Bronchial smooth muscle cell (primary cell): Measurements from ENCODE around the gene LRRN2. TPM values are rescaled to one million over a fixed set of nuclear protein-coding genes. Genes with fewer than 3 reads are reported as not detected.

Source experiments
- total RNA-seq: library from RNA; depleted of rRNA; stranded (reverse); fragments of >200 nt; gene quantifications from 2 replicates; pipeline ENCODE4 v1.2.1, GENCODE V29; 2014

LRRN2 gene
- total RNA-seq = 0.34 TPM in 1 of 2 replicates, not detected in the other

DNA sequence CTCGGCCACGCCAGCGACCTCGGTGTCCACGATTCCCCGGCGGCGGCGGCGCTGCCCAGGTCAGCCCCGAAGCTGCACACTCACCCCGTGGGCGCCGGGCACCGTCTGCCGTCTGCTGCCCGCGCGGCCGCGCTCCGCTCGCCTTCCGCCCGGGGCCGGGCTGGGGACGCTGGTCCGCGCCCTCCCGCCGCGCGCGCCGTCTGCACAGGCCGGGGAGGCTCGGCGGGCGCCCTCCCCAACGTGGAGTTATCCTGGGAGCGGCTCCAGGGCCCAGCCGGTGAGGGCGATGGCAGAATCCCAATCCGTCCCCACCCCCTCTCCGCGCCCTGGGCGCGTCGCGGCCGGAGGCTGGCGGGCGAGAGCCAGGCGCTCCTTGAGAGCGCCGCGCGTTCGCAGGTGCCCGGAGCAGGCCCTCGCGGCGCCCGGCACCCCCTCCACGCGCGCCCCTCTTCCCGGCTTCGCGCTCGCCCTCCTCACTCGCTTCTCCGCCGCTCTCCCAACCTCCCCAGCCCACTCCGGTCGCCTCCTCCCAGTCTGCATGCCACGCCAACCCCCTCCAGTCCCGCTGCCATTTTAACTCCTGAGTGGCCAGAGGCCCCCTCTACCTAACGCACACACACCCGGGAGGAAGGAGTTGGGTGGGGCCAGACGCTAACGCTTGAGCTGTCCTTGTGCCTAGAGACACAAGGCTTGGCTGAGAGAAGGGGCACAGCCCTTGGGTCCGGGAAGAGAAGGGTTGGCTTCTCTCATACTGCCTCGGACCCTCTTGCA lies at the start of gene LRRN2:
TSS of gene LRRN2 (minus strand) at position 503 of the 771 bp plus-strand sequence. CDS start 65,746 bp downstream, outside the sequence.

Other genes with a start within 250 kb of the LRRN2 start
- 2.0 and 4.9 TPM in 2 replicates for gene PIK3C2B, start 190.9 kb downstream of the LRRN2 start, total RNA-seq
- gene MDM4, start 169.3 kb downstream of the LRRN2 start, total RNA-seq = 15.4 and 20.0 TPM in 2 replicates
- gene NFASC, start 185.1 kb upstream of the LRRN2 start, total RNA-seq = 0.77 and 8.5 TPM in 2 replicates